Dermis microvascular lymphatic vessel endothelial cell (primary cell): ENCODE results near the gene TIGD7. TPM values are rescaled to one million over a fixed set of nuclear protein-coding genes. Genes with fewer than 3 reads are reported as not detected.

Experiments
- total RNA-seq: library from RNA; depleted of rRNA; stranded (reverse); fragments of >200 nt; gene quantifications from 2 replicates; pipeline ENCODE4 v1.2.1, GENCODE V29; 2014

Gene TIGD7
- total RNA-seq, 1 donor from 2014 or later, result 2.8 TPM

Other genes with a start within 250 kb of the TIGD7 start
- gene IL32, start 239.8 kb downstream of the TIGD7 start, total RNA-seq, result 52.0 and 53.5 TPM in 2 replicates
- gene ZSCAN10, start 206.1 kb downstream of the TIGD7 start, total RNA-seq, result not detected in 2 replicates
- gene ZNF205, start 192.8 kb downstream of the TIGD7 start, total RNA-seq, result 14.9 and 17.2 TPM in 2 replicates
- 2.8 and 5.4 TPM in 2 replicates for gene ZNF213, start 170.4 kb downstream of the TIGD7 start, total RNA-seq
- gene OR1F1, start 117.2 kb downstream of the TIGD7 start, total RNA-seq, result not detected in 2 replicates
- gene ZNF200, start 70.3 kb downstream of the TIGD7 start, total RNA-seq, result 8.2 and 9.4 TPM in 2 replicates
- gene MEFV, start 48.8 kb downstream of the TIGD7 start, total RNA-seq, result under 0.01 TPM in 1 of 2 replicates, not detected in the other
- gene ZNF263, start 21.9 kb downstream of the TIGD7 start, total RNA-seq, result 31.2 and 46.8 TPM in 2 replicates
- gene ZNF75A, start 67 bp upstream of the TIGD7 start, total RNA-seq, result 10.1 and 13.7 TPM in 2 replicates
- gene OR2C1, start 50.5 kb upstream of the TIGD7 start, total RNA-seq, result under 0.01 TPM in 1 of 2 replicates, not detected in the other
- gene ZSCAN32, start 95.6 kb upstream of the TIGD7 start, total RNA-seq, result 7.4 and 10.9 TPM in 2 replicates
- gene ZNF174, start 95.8 kb upstream of the TIGD7 start, total RNA-seq, result 5.0 and 7.1 TPM in 2 replicates
- 1.5 and 2.5 TPM in 2 replicates for gene ZNF597, start 138.1 kb upstream of the TIGD7 start, total RNA-seq
- 6.8 and 15.4 TPM in 2 replicates for gene NAA60, start 138.2 kb upstream of the TIGD7 start, total RNA-seq
- not detected in 2 replicates for gene C16orf90, start 190.1 kb upstream of the TIGD7 start, total RNA-seq
- 6.4 and 7.6 TPM in 2 replicates for gene CLUAP1, start 195.6 kb upstream of the TIGD7 start, total RNA-seq